ENCODE results near the gene CHI3L1.

CHI3L1 gene

DNA sequence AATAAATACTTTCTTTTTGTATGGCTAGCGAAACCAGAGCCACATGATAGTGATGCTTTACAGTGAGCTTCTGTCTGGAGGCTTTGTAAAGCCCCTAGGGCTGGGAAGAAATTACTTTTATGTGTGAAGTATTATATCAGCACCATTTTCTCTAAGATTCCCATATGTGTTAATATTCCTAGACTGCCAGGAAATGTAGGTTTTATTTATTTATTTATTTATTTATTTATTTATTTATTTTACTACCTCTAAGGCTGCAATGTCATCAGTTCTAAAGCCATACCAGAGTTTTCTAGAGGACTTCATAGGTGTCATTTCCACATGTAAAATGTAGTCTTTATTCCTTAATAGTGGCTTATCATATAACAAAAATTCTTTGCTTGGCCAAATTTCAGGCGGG is 4.4 kb upstream of the CHI3L1 start:
- WGBS (ENCODE audit: insufficient coverage, insufficient read length), result no CpG with 5 or more reads among the region's 2 CpGs
- no peak overlapping the region for H3K27ac ChIP-seq (ENCODE audit: low read length)

GRCh38 chr1:203189951-203190352 is 3.4 kb upstream of the CHI3L1 start:
- Histone ChIP-seq H3K27me3 (ENCODE audit: control insufficient read depth, insufficient read depth, low read length) (no peaks in the 10 kb centered on the region), H3K27ac (ENCODE audit: low read length) (no peak overlapping the region), H3K36me3 (ENCODE audit: control insufficient read depth, insufficient read depth, low read length) (no peaks in the 10 kb centered on the region), H3K4me1 (ENCODE audit: control insufficient read depth, insufficient read depth, low read length) (peaks cover 11% of the 10 kb centered on the region; the same call in 1 of the 2 replicates), H3K4me3 (ENCODE audit: low read length) (no peak overlapping the region), H3K9me3 (ENCODE audit: control insufficient read depth, insufficient read depth, low read length) (no peaks in the 10 kb centered on the region)
- WGBS (ENCODE audit: insufficient coverage, insufficient read length), result no CpG with 5 or more reads among the region's 7 CpGs
- DNase-seq (ENCODE audit: low read depth, low spot score), result no peak

More for the DNA sequence above, 4.4 kb upstream of the CHI3L1 start:
- Histone ChIP-seq H3K4me1 (ENCODE audit: control insufficient read depth, insufficient read depth, low read length) (peaks cover 7% of the 10 kb centered on the region; the same call in 1 of the 2 replicates), H3K36me3 (ENCODE audit: control insufficient read depth, insufficient read depth, low read length) (no peaks in the 10 kb centered on the region), H3K27me3 (ENCODE audit: control insufficient read depth, insufficient read depth, low read length) (no peaks in the 10 kb centered on the region), H3K4me3 (ENCODE audit: low read length) (no peak overlapping the region), H3K9me3 (ENCODE audit: control insufficient read depth, insufficient read depth, low read length) (no peaks in the 10 kb centered on the region)
- DNase-seq (ENCODE audit: low read depth, low spot score), result no peak

- Histone ChIP-seq H3K4me3 (ENCODE audit: low read length) (no peak overlapping the region), H3K27me3 (ENCODE audit: control insufficient read depth, insufficient read depth, low read length) (no peaks in the 10 kb centered on the region), H3K36me3 (ENCODE audit: control insufficient read depth, insufficient read depth, low read length) (no peaks in the 10 kb centered on the region), H3K9me3 (ENCODE audit: control insufficient read depth, insufficient read depth, low read length) (no peaks in the 10 kb centered on the region), H3K27ac (ENCODE audit: low read length) (no peak overlapping the region), H3K4me1 (ENCODE audit: control insufficient read depth, insufficient read depth, low read length) (peaks cover 11% of the 10 kb centered on the region; the same call in 1 of the 2 replicates)
- no peak for DNase-seq (ENCODE audit: low read depth, low spot score)
- no CpG with 5 or more reads among the region's 4 CpGs for WGBS (ENCODE audit: insufficient coverage, insufficient read length)
These were observed 2.3 kb upstream of the CHI3L1 start for GRCh38 chr1:203188686-203189232.

- no CpG with 5 or more reads among the region's 3 CpGs for WGBS (ENCODE audit: insufficient coverage, insufficient read length)
- no peak for DNase-seq (ENCODE audit: low read depth, low spot score)
- H3K27ac ChIP-seq (ENCODE audit: low read length), result no peak overlapping the region
These were observed 1.3 kb upstream of the CHI3L1 start for GRCh38 chr1:203187689-203188264.

DNA sequence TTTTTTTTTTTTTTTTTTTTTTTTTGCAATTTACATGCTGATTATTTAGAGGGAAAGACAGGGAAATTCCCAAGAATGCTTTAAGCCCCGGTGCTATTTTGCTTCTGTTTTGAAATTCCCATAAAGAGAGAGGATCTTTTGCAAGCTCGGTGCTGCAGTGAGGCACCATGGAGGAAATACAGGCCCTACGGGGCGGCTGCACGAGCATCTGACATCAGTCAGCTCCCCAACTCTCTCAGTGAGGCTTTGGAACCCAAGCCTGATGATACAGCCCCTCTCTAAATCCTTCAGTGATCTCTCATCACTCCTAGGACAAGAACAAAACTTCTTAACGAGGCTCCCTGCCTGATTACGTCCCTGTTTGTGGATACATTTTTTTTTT is 791 bp upstream of the CHI3L1 start:
- Histone ChIP-seq H3K4me3 (ENCODE audit: low read length) (no peak overlapping the region), H3K27ac (ENCODE audit: low read length) (no peak overlapping the region), H3K27me3 (ENCODE audit: control insufficient read depth, insufficient read depth, low read length) (no peaks in the 10 kb centered on the region), H3K36me3 (ENCODE audit: control insufficient read depth, insufficient read depth, low read length) (no peaks in the 10 kb centered on the region), H3K9me3 (ENCODE audit: control insufficient read depth, insufficient read depth, low read length) (no peaks in the 10 kb centered on the region), H3K4me1 (ENCODE audit: control insufficient read depth, insufficient read depth, low read length) (peaks cover 11% of the 10 kb centered on the region; the same call in 1 of the 2 replicates)
- no peak for DNase-seq (ENCODE audit: low read depth, low spot score)
- no CpG with 5 or more reads among the region's 7 CpGs for WGBS (ENCODE audit: insufficient coverage, insufficient read length)

More at GRCh38 chr1:203187689-203188264, 1.3 kb upstream of the CHI3L1 start:
- Histone ChIP-seq H3K27me3 (ENCODE audit: control insufficient read depth, insufficient read depth, low read length) (no peaks in the 10 kb centered on the region), H3K4me3 (ENCODE audit: low read length) (no peak overlapping the region), H3K36me3 (ENCODE audit: control insufficient read depth, insufficient read depth, low read length) (no peaks in the 10 kb centered on the region), H3K4me1 (ENCODE audit: control insufficient read depth, insufficient read depth, low read length) (peaks cover 11% of the 10 kb centered on the region; the same call in 1 of the 2 replicates), H3K9me3 (ENCODE audit: control insufficient read depth, insufficient read depth, low read length) (no peaks in the 10 kb centered on the region)

DNA sequence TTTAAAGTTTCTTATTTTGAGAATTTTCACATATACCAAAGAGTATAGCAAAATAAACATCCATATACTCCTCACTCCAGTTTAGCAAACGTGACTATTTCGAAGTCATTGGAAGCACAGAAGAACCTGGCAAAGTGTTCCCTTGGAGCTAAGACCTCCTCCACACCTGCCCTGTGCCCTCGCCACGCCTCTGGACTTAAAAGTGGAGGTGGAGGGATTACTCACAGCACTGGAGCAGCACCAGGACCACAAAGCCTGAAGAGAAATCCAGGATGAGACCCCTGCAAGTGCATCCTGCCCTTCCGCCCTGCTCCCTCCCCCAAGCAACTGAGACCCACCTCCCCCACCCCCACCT is 436 bp downstream of the CHI3L1 start:
- Histone ChIP-seq H3K27me3 (ENCODE audit: control insufficient read depth, insufficient read depth, low read length) (no peaks in the 10 kb centered on the region), H3K4me1 (ENCODE audit: control insufficient read depth, insufficient read depth, low read length) (peaks cover 11% of the 10 kb centered on the region; the same call in 1 of the 2 replicates), H3K4me3 (ENCODE audit: low read length) (no peak overlapping the region), H3K27ac (ENCODE audit: low read length) (no peak overlapping the region), H3K9me3 (ENCODE audit: control insufficient read depth, insufficient read depth, low read length) (no peaks in the 10 kb centered on the region), H3K36me3 (ENCODE audit: control insufficient read depth, insufficient read depth, low read length) (no peaks in the 10 kb centered on the region)
- DNase-seq (ENCODE audit: low read depth, low spot score), result no peak
- no CpG with 5 or more reads among the region's 5 CpGs for WGBS (ENCODE audit: insufficient coverage, insufficient read length)

GRCh38 chr1:203185585-203185984 is 919 bp downstream of the CHI3L1 start:
- WGBS (ENCODE audit: insufficient coverage, insufficient read length), result no CpG with 5 or more reads among the region's 4 CpGs
- H3K27ac ChIP-seq (ENCODE audit: low read length), result no peak overlapping the region

DNA sequence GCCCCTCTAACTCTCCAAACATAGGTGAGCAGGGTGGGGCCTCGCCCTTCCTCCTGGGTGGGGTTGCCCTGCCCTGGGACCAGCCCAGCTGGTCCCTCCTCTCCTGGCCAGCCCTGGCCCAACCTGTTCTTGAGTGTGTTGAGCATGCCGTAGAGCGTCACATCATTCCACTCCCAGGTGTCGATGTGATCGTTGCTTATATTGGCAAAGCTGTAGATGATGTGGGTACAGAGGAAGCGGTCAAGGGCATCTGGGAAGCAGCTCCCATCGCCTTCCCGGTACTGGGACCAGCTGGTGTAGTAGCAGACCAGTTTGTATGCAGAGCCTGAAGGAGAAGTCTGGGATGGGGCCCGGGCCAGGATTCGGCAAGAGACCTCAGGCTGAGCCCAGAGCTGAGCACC is 1.4 kb downstream of the CHI3L1 start:
- DNase-seq (ENCODE audit: low read depth, low spot score), result no peak
- no peak overlapping the region for H3K4me3 ChIP-seq (ENCODE audit: low read length)
- no peaks in the 10 kb centered on the region for H3K36me3 ChIP-seq (ENCODE audit: control insufficient read depth, insufficient read depth, low read length)
- H3K27ac ChIP-seq (ENCODE audit: low read length), result no peak overlapping the region
- no CpG with 5 or more reads among the region's 10 CpGs for WGBS (ENCODE audit: insufficient coverage, insufficient read length)
- H3K4me1 ChIP-seq (ENCODE audit: control insufficient read depth, insufficient read depth, low read length), result peaks cover 11% of the 10 kb centered on the region; the same call in 1 of the 2 replicates
- no peaks in the 10 kb centered on the region for H3K27me3 ChIP-seq (ENCODE audit: control insufficient read depth, insufficient read depth, low read length)
- H3K9me3 ChIP-seq (ENCODE audit: control insufficient read depth, insufficient read depth, low read length), result no peaks in the 10 kb centered on the region

More at GRCh38 chr1:203185585-203185984, 919 bp downstream of the CHI3L1 start:
- no peak overlapping the region for H3K4me3 ChIP-seq (ENCODE audit: low read length)
- no peaks in the 10 kb centered on the region for H3K36me3 ChIP-seq (ENCODE audit: control insufficient read depth, insufficient read depth, low read length)
- no peak for DNase-seq (ENCODE audit: low read depth, low spot score)
- H3K9me3 ChIP-seq (ENCODE audit: control insufficient read depth, insufficient read depth, low read length), result no peaks in the 10 kb centered on the region
- no peaks in the 10 kb centered on the region for H3K27me3 ChIP-seq (ENCODE audit: control insufficient read depth, insufficient read depth, low read length)
- peaks cover 11% of the 10 kb centered on the region; the same call in 1 of the 2 replicates for H3K4me1 ChIP-seq (ENCODE audit: control insufficient read depth, insufficient read depth, low read length)

DNA sequence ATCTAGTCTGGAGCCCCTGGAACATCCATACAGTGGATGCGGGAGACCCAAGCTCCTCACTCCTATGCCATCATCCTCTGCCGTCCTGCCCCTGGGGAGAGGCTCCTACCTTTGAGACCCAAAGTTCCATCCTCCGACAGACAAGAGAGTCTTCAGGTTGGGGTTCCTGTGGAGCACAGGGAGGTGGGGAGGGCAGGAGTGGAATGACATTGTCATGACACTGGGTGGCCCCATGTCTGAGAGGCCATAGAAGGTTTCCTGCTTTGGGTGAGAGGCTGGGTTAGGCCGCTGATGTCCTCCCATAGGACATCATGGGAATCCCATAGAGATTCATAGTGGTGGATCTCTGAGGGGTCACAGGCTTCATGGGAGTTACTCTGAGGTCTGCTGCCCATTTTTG is 2.0 kb downstream of the CHI3L1 start:
- no peak overlapping the region for H3K27ac ChIP-seq (ENCODE audit: low read length)
- peaks cover 11% of the 10 kb centered on the region; the same call in 1 of the 2 replicates for H3K4me1 ChIP-seq (ENCODE audit: control insufficient read depth, insufficient read depth, low read length)
- no peaks in the 10 kb centered on the region for H3K27me3 ChIP-seq (ENCODE audit: control insufficient read depth, insufficient read depth, low read length)
- no CpG with 5 or more reads among the region's 4 CpGs for WGBS (ENCODE audit: insufficient coverage, insufficient read length)
- no peaks in the 10 kb centered on the region for H3K36me3 ChIP-seq (ENCODE audit: control insufficient read depth, insufficient read depth, low read length)
- no peaks in the 10 kb centered on the region for H3K9me3 ChIP-seq (ENCODE audit: control insufficient read depth, insufficient read depth, low read length)
- no peak for DNase-seq (ENCODE audit: low read depth, low spot score)
- H3K4me3 ChIP-seq (ENCODE audit: low read length), result no peak overlapping the region

GRCh38 chr1:203183828-203184227 is 2.7 kb downstream of the CHI3L1 start:
- Histone ChIP-seq H3K4me1 (ENCODE audit: control insufficient read depth, insufficient read depth, low read length) (peaks cover 12% of the 10 kb centered on the region), H3K36me3 (ENCODE audit: control insufficient read depth, insufficient read depth, low read length) (no peaks in the 10 kb centered on the region), H3K27ac (ENCODE audit: low read length) (no peak overlapping the region), H3K4me3 (ENCODE audit: low read length) (no peak overlapping the region), H3K27me3 (ENCODE audit: control insufficient read depth, insufficient read depth, low read length) (no peaks in the 10 kb centered on the region), H3K9me3 (ENCODE audit: control insufficient read depth, insufficient read depth, low read length) (no peaks in the 10 kb centered on the region)
- DNase-seq (ENCODE audit: low read depth, low spot score), result no peak
- WGBS (ENCODE audit: insufficient coverage, insufficient read length), result no CpG with 5 or more reads among the region's 2 CpGs

Data from iPS DF 6.9 (cell line).